Stimulated activated CD8-positive, alpha-beta memory T cell treated with anti-CD3 and anti-CD28 coated beads, Interleukin-2, amount 100 ng/mL, for 48 hours (primary cell): ENCODE data around the gene PDE9A.

Source experiments
- DNase-seq, 2 donors: peaks; one replicate each; pipeline ENCODE4 v3.0.0-alpha.2; 2020; ENCODE audit warnings: low read depth in 2 of 2

Gene PDE9A

DNA sequence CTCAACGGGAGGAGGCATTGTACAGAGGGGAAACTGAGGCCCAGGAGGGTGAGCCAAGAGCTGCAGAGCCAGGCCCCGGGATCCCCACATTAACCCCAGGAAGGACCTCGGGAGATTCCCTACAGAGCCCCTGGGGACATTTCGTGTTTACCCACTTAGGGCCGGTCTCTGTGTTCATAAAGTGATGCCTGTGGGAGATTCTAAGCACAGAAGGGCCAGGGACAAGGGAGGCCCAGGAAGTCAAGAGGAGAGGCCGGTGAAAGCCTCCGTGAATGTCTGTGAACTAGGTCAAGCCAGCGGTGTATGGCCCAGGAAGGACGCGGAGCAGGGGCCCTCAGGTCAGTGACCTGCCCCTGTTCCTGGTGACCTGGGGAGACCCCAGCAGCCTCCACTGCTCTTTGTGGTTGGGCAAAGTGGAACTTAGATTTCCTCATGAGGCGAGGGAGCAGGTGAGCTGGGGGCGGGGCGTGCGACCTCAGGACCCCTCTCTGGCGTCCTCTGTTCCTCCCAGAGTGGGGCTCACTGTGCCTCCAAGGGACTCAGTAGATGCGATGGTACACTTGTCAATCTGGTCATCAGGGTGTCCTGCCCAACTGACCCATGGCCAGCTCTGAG lies 34.9 kb downstream of the PDE9A start:
- DNase-seq, result no peak

GRCh38 chr21:42688841-42689371 lies 35.5 kb downstream of the PDE9A start:
- no peak for DNase-seq

GRCh38 chr21:42690586-42690985 lies 37.2 kb downstream of the PDE9A start:
- no peak for DNase-seq

- DNase-seq, result no peak
Observed at GRCh38 chr21:42691901-42692559, 38.6 kb downstream of the PDE9A start.

DNA sequence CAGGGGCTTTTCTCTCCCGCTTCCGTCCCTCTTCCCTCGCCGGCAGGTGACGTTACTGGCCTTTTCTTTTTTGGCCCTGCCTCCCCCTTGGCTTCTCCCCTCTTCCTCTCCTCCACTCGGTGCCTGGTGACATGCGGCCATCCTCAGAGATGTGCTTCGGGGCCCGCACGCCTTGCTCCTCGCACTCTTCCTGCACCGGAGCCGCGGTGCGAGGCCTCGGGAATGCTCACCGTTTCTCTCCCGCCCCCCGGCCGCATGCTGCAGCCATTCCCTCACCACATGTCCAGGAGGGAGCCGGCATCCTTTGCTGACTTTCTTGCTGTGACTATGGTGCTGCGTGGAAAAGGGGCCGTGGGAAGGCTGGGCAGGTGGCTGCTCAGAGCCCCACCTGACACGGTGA lies 39.3 kb downstream of the PDE9A start:
- DNase-seq, result no peak

DNA sequence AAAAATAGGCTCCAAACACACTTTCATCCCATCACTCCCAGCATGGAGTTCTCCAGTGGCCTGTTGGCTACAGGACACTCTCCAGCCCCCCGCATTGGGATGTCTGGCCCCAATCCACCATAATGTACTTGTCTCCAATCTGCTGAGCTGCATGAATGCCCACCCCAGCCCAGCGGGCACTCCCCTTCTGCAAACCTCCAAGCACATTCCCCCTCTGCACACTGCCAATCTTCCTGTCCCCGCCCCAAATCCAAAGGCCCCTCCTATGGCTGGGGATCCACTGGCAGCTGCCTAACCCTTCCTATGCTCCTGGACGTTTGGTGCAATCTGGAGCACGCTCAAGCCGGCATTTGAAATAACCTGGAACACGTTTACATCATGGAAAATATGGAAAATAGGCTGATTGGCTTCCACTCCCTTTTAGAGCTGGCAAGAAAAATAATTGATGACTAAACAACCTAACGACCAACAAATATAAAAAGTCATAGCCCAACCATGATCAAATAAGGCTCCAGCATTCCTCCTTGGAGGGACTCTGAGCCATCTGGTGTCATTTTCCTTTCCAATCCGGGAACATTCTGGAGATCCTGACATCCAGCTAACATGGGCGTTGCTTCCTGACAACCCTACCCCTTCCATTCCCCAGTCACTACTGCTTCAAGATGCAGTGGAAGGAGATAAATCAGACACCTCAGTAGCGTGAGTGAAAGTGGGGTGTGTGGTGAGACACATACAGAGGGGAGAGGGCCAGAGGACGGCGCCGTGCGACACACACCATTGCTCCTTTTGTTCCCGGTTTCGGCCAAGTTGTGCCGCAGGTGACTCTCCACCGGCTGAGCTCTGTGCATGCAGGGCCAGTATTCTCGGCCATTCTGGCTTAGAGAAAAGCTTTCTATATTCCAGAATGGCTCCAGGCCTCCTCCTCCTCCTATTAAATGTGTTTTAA lies 41.6 kb downstream of the PDE9A start:
- DNase-seq, result no peak

DNA sequence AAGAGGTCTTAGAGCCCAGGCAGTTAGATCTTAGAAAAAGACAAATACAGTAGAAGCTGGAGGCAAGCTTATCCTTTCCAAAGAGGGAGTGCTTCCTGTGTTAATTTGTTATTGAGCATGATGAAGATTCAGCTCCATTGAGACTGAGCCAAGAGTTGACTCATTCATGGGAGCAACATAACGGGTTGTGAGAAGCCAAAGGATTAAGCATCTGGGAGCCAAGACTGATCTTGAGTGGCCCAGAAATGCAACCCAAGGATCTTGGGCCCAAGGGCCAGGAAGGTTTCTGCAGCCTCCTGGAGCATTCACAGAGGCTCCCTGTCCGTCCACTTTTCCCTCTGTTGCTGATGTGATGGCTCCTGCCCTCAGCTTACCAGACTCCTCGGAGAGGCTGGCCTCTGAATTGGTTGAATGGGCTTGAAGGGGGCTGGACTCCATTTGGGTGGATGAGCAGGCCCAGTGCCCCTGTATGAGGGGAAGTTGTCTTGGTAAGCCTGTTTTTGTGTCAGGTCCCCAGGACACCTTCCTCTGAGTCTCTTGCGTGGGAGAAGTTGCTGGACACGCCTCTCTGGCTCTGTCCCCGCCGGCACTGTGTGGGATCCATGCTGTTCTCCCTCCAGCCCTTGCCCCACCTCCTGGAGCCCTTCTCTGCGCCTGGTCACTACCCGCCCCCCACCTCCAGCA lies 42.4 kb downstream of the PDE9A start:
- DNase-seq, result no peak

DNA sequence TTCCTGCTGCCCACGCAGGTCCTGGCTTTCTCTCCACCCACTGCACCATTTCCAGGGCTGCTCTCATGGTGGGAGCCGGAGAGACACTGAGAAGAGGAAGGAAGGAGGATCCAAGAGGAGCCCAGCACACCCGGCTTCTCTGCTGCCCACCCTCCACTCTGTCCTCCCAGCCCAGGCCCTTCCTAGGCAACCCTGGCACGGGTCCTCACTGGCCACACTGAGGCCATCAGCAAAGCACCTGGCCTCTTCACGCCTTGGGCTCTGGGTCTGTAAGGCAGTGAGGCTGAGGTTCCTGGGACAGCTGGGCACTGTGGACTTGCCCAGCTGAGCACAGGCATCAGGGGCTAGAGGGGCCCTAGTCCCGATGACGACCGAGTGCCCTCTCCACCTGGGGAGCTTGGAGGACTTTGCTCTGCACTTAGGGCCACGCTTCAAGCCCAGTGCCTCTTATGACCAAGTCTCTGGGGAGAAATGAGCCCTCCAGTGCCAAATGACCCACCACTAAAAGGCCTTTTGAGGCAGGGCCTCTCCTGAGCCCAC lies 43.1 kb downstream of the PDE9A start:
- DNase-seq, result no peak

DNA sequence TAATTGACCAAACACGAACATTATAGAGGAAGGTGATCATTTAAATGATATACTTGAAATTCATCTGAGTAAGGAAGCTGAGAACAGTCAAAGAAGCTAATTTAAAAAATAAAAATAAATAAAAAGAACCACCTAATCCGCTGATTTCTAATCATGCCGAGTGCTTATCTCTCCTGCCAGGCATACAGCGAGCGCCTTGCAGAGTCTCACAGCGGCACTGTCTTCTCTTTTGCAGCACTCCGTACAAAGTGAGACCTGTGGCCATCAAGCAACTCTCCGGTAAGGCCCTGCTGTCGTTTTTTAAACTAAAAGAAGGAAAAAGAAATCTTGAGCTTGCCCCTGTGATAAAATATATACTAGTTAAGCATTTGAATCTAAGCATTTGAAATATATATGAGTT lies 45.3 kb downstream of the PDE9A start:
- DNase-seq, result no peak

DNA sequence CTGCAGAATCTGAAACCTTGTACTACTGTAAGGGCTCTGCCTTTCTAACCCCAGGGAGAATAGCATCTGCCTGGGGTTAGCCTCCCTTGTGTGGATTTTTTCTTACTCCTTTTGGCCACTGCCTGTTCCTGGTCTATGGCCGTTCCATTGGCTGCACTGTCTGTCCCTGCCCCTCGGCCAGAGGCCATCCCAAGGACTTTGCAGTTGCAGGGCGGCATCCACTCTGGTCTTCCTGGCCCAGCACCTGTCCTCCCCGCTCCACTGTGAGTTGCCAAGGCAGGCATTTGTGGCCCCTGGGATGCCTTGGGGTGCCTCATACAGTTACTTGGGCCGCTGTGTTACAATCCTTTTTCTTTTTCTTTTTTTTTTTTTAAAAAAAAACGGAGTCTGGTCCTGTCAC lies 45.8 kb downstream of the PDE9A start:
- no peak for DNase-seq

GRCh38 chr21:42701706-42702456 lies 48.5 kb downstream of the PDE9A start:
- no peak for DNase-seq

DNA sequence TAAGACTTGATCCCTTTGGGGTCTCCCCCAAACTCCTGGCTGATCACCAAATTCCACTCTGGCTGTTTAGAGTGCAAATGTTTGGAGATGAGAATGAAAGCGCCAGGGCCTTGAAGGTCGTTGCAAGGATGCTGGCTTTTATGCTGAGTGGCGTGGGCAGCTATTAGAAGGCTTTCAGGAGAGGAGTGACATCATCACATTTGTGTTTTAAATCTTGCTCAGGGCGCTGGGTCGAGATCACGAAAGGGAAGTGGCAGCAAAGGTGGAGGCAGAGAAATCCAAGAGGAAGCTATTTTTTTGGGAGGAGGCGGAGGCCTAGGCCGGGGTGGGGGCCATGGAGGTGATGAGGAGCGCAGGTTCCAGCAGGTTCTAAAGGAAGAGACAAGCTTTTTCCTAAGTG lies 49.3 kb downstream of the PDE9A start:
- no peak for DNase-seq

DNA sequence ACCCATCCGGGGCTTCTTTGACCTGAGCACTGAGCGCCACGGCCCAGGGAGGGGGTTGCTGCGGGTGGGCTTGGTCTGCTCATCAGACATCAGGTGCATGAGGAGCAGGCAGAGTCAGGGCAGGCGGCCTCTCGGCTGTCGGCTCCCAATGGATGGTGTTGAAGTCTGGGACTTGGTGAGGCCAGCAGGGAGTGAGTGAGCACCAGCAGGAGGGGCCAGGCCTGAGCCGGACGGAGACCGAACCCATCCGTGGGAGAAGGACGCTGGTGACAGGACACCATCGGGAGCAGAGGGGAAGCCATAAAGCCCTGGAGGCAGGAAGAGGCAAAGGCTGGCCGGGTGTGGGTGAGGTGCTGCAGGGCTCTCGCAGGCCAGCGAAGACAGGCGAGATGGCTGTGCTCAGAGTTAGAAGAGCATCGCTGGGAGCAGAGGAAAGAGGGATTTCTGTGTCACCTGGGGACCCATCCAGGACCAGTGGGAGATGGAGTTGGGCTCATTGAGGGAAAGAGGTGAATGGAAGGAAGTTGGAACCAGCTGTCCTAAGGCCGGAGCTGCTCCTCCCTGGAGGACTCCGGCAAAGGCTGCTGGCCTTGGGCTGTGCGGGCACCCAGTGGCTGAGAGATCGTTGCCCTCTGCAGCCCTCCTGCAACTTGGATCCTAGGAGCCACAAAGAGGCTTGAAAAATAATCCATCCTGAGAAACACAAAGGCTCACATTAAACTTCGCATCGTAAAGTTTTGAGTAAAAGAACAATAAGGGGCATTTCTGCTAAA lies 49.9 kb downstream of the PDE9A start:
- no peak for DNase-seq

- no peak for DNase-seq
Observed at GRCh38 chr21:42703965-42704364, 50.5 kb downstream of the PDE9A start.

GRCh38 chr21:42704861-42705260 lies 51.4 kb downstream of the PDE9A start:
- DNase-seq, result no peak

DNA sequence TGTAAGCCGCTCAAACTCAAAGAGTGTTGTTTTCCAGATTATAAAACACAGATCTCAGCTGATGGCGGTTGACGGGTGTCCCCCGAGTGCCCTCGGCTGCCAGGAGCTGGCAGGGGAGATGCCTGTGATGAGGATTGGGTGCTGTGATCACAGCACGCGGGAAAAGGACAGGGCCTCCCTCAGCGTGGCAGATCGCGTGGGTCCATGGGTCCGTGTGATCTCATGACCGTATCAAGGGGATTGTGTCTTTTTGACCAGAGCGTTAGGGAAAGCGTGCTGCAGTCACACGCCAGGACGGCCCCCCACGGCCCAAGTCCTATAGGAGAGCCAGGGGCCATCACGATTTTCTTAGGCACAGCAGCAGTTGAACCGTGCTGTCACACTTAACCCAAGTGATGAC lies 51.9 kb downstream of the PDE9A start:
- no peak for DNase-seq

GRCh38 chr21:42705746-42706374 lies 52.4 kb downstream of the PDE9A start:
- no peak for DNase-seq

DNA sequence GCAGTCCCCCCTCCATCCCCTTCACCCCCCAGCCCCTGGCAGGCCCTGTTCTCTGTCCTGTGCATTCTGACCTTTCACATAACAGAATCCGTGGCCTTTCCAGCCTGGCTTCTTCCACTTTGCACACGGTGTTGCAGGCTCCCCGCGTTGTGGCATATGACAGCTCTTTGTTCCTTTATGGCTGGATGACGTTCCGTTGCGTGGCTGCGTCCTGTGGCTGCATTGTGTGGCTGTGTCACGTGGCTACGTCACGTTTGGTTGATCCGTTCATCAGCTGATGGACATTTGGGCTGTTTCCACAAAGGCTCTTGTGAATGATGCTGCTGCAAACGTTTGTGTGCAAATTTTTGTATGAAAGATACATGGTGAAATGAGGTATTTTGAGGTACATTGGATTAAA lies 53.3 kb downstream of the PDE9A start:
- no peak for DNase-seq

DNA sequence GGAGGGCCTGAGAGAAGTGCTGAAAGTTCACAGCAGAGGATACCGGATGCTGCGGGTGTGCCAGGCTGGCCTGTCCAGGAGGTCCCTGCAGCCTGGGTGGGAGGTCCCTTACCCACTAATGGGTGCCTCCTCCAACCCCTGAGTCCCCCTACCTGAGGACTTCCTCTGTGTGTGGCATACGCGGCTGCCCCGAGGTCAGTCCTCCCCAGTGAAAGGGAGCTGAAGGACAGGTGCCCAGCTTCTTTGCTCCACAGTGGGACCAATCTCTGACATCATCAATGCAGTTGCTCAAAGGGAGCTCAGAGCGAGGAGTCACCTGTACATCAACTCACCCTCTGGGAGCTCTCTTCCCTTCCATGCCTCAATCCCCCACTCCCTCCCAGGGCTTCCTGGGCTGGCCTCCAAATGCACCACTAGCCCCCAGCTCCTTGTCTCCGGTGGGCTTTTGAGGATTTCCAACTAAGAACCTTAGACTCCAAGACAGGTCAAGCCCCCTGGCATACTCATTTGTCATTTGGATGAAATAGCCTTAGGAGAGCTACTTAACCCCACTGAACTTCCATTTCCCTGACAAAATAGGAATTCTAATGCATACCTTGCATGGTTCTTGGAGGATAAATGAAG lies 53.9 kb downstream of the PDE9A start:
- DNase-seq, result no peak
